SK-N-SH (cell line): ENCODE results near the gene DTX2. TPM values are rescaled to one million over a fixed set of nuclear protein-coding genes. Genes with fewer than 3 reads are reported as not detected.

Source experiments
- CTCF ChIA-PET: fragments of 300-600, 350-600 bp; formaldehyde crosslinking; extraction: SDS; loops from one replicate; lab custom pipeline; 2021; lab: Yijun Ruan, JAX
- POLR2A ChIA-PET: fragments of 350-600 bp; sonication (Branson Sonifier 250); formaldehyde crosslinking; extraction: SDS; loops from one replicate; lab custom pipeline; 2020; ENCODE audit warnings: antibody characterized with exemption, inconsistent platforms; lab: Yijun Ruan, JAX
- DNase-seq: peaks from one replicate; pipeline ENCODE4 v3.0.0; 2012
- H2AFZ ChIP-seq: fragments of 200-600 bp; sonication (generic); 2 replicates; pipeline ENCODE4 v1.8.1; 2016; ENCODE audit warnings: antibody characterized with exemption, mild to moderate bottlenecking, low read depth
- H3F3A ChIP-seq: fragments of 200-600 bp; sonication (generic); replicated peaks from 2 replicates; pipeline ENCODE3; 2016; ENCODE audit warnings: antibody characterized with exemption, mild to moderate bottlenecking; ENCODE audit not compliant: insufficient read depth
- H3K27ac ChIP-seq, 2 experiments: fragments of 200-500 bp in 1 of 2; fragments of 200-600 bp in 1 of 2; sonication (Bioruptor generic) in 1 of 2; sonication (generic), shearing (Covaris generic) in 1 of 2; 2 replicates each; pipeline versions ENCODE4 v1.5.1 to v1.6.1; 2014 to 2016; ENCODE audit warnings: low read depth in 2 of 2, inconsistent platforms in 1 of 2, low read length in 1 of 2, mild to moderate bottlenecking in 1 of 2, mixed read lengths in 1 of 2
- H3K27me3 ChIP-seq: fragments of 200-600 bp; sonication (generic), shearing (Covaris generic); 2 replicates; pipeline ENCODE4 v1.6.1; 2016; ENCODE audit warnings: mixed run types; ENCODE audit not compliant: insufficient read depth
- H3K36me3 ChIP-seq, 2 experiments: fragments of 200-500 bp in 1 of 2; fragments of 200-600 bp in 1 of 2; sonication (Bioruptor generic) in 1 of 2; sonication (generic) in 1 of 2; replicated peaks in 1 of 2; 2 replicates each; pipeline versions ENCODE3 to v1.5.1; 2014 to 2016; ENCODE audit warnings: low read length in 1 of 2, mild to moderate bottlenecking in 1 of 2; ENCODE audit not compliant: insufficient read depth in 2 of 2, control insufficient read depth in 1 of 2
- H3K4me1 ChIP-seq, 2 experiments: fragments of 200-500 bp in 1 of 2; fragments of 200-600 bp in 1 of 2; sonication (Bioruptor generic) in 1 of 2; sonication (generic), shearing (Covaris generic) in 1 of 2; 2 replicates each; pipeline versions ENCODE4 v1.5.1 to v1.6.1; 2014 to 2016; ENCODE audit warnings: low read depth in 1 of 2, low read length in 1 of 2, mixed run types in 1 of 2; ENCODE audit not compliant: insufficient read depth in 2 of 2, control insufficient read depth in 1 of 2
- H3K4me2 ChIP-seq: fragments of 200-600 bp; sonication (generic), shearing (Covaris generic); 2 replicates; pipeline ENCODE4 v1.6.1; 2017; ENCODE audit warnings: mixed run types
- H3K4me3 ChIP-seq, 2 experiments: fragments of 200-500 bp in 1 of 2; fragments of 200-600 bp in 1 of 2; sonication (Bioruptor generic) in 1 of 2; sonication (generic), shearing (Covaris generic) in 1 of 2; 2 replicates each; pipeline versions ENCODE4 v1.5.1 to v1.8.1; 2014 to 2016; ENCODE audit warnings: low read depth in 2 of 2, inconsistent platforms in 1 of 2, low read length in 1 of 2, mild to moderate bottlenecking in 1 of 2, mixed read lengths in 1 of 2, moderate library complexity in 1 of 2
- H3K79me2 ChIP-seq: fragments of 200-600 bp; sonication (generic); 2 replicates; pipeline ENCODE4 v1.8.1; 2017; ENCODE audit warnings: mild to moderate bottlenecking; ENCODE audit not compliant: insufficient read depth
- H3K9ac ChIP-seq: fragments of 200-600 bp; sonication (generic); 2 replicates; pipeline ENCODE4 v1.6.1; 2017; ENCODE audit warnings: mixed run types
- H3K9me2 ChIP-seq: fragments of 200-600 bp; sonication (generic); 2 replicates; pipeline ENCODE4 v1.6.1; 2017; ENCODE audit warnings: mixed run types
- H3K9me3 ChIP-seq: fragments of 200-600 bp; sonication (generic); 2 replicates; pipeline ENCODE4 v1.6.1; 2017; ENCODE audit warnings: mixed run types, mild to moderate bottlenecking, moderate library complexity
- H4K20me1 ChIP-seq: fragments of 200-600 bp; sonication (generic); 2 replicates; pipeline ENCODE4 v1.6.1; 2017; ENCODE audit warnings: mild to moderate bottlenecking, mixed run types; ENCODE audit not compliant: insufficient read depth
- CHD2 ChIP-seq: fragments of 150-350 bp; IDR thresholded peaks from 2 replicates; pipeline ENCODE4 v1.6.1; 2018; ENCODE audit warnings: low read length; ENCODE audit not compliant: partially characterized antibody
- CTCF ChIP-seq: fragments of 200-600 bp; sonication (generic); IDR thresholded peaks from 2 replicates; pipeline ENCODE4 v1.6.1; 2017; ENCODE audit warnings: antibody characterized with exemption, mild to moderate bottlenecking, moderate library complexity
- ELF1 ChIP-seq: IDR thresholded peaks from 2 replicates; pipeline ENCODE4 v1.4.0; 2012
- EP300 ChIP-seq, 2 experiments: IDR thresholded peaks; 2 replicates each; pipeline versions ENCODE4 v1.4.0 to v1.6.1; 2012; ENCODE audit warnings: borderline replicate concordance in 1 of 2, low read depth in 1 of 2, low read length in 1 of 2
- EZH2phosphoT487 ChIP-seq: fragments of 200-600 bp; sonication (generic); IDR thresholded peaks from 2 replicates; pipeline ENCODE4 v1.6.1; 2017; ENCODE audit warnings: low read depth, mixed run types, mild to moderate bottlenecking, antibody characterized with exemption, moderate library complexity, borderline replicate concordance
- FOXJ3 ChIP-seq: sonication (generic); formaldehyde crosslinking; IDR thresholded peaks from 2 replicates; pipeline ENCODE4 v1.5.1; 2020; ENCODE audit warnings: mild to moderate bottlenecking, missing genetic modification reagents
- FOXM1 ChIP-seq: IDR thresholded peaks from 2 replicates; pipeline ENCODE4 v1.4.0; 2012; ENCODE audit warnings: low read depth, mild to moderate bottlenecking
- GATA2 ChIP-seq: sonication (generic); formaldehyde crosslinking; IDR thresholded peaks from 2 replicates; pipeline ENCODE4 v1.5.0; 2020; ENCODE audit warnings: mild to moderate bottlenecking, missing genetic modification reagents
- IRF3 ChIP-seq: fragments of 150-350 bp; IDR thresholded peaks from 2 replicates; pipeline ENCODE4 v1.6.1; 2016; ENCODE audit warnings: mild to moderate bottlenecking, low read depth, low read length
- MAX ChIP-seq: IDR thresholded peaks from 2 replicates; pipeline ENCODE4 v1.4.0; 2012; ENCODE audit warnings: low read depth
- MXI1 ChIP-seq: IDR thresholded peaks from 2 replicates; pipeline ENCODE4 v1.6.1; 2012; ENCODE audit warnings: mild to moderate bottlenecking, low read depth, low read length, improper control_type of control experiment
- NRF1 ChIP-seq: IDR thresholded peaks from 2 replicates; pipeline ENCODE4 v1.6.1; 2012; ENCODE audit warnings: low read depth, mild to moderate bottlenecking, low read length
- PBX3 ChIP-seq: IDR thresholded peaks from 2 replicates; pipeline ENCODE4; 2012
- RAD21 ChIP-seq: IDR thresholded peaks from 2 replicates; pipeline ENCODE4 v1.6.1; 2012; ENCODE audit warnings: mild to moderate bottlenecking, low read length
- RFX5 ChIP-seq: IDR thresholded peaks from 2 replicates; pipeline ENCODE4 v1.6.1; 2012; ENCODE audit warnings: mild to moderate bottlenecking, improper control_type of control experiment, low read length
- RXRA ChIP-seq: IDR thresholded peaks from 2 replicates; pipeline ENCODE4 v1.4.0; 2012; ENCODE audit warnings: low read depth, mild to moderate bottlenecking, borderline replicate concordance
- SMC3 ChIP-seq: IDR thresholded peaks from 2 replicates; pipeline ENCODE4 v1.6.1; 2012; ENCODE audit warnings: low read depth, low read length, improper control_type of control experiment
- TCF12 ChIP-seq: IDR thresholded peaks from 2 replicates; pipeline ENCODE4 v1.4.0; 2012
- USF1 ChIP-seq: IDR thresholded peaks from 2 replicates; pipeline ENCODE4 v1.4.0; 2012; ENCODE audit warnings: low read depth, borderline replicate concordance
- USF2 ChIP-seq: fragments of 150-350 bp; IDR thresholded peaks from 2 replicates; pipeline ENCODE4 v1.6.1; 2017; ENCODE audit warnings: antibody characterized with exemption, low read length, low read depth, borderline replicate concordance
- WGBS: methylation state at CpG from one replicate; pipeline ENCODE4 v1.1.6; 2017; ENCODE audit warnings: low lambda C conversion rate; 5-methylcytosine and 5-hydroxymethylcytosine counted together
- polyA plus RNA-seq, 3 experiments: library from polyadenylated mRNA; depleted of rRNA; stranded (reverse); fragments of >200 nt; gene quantifications; 2 replicates each; pipeline ENCODE4 v1.2.3, GENCODE V29; 2012

The DTX2 gene
- polyA plus RNA-seq, 1 of the 3 experiments (the other 2 are of a cell fraction) = 7.6 TPM

- Histone ChIP-seq H3K79me2 (no peaks in the 10 kb centered on the region), H3K9ac (no peak overlapping the region), H3K9me2 (no peaks in the 10 kb centered on the region), H4K20me1 (no peaks in the 10 kb centered on the region), H2AFZ (no peak overlapping the region), H3K4me3 (no peak overlapping the region), H3K27me3 (no peaks in the 10 kb centered on the region), H3K36me3 (no peaks in the 10 kb centered on the region), H3K4me2 (no peak overlapping the region)
- DNase-seq = no peak
- ChIA-PET CTCF (no interaction called here), POLR2A (no interaction called here)
- 90% methylated on average over 13 of the region's 13 CpGs for WGBS
- TF ChIP-seq EZH2phosphoT487 (no peak), ELF1 (no peak), CHD2 (no peak), NRF1 (no peak)
- TF ChIP-seq, all 33 proteins: peak for 0
- H3K4me1 ChIP-seq = no peaks in the 10 kb centered on the region
- no peak overlapping the region for H3K27ac ChIP-seq
- H3K9me3 ChIP-seq = no peaks in the 10 kb centered on the region
- H3F3A ChIP-seq = no peaks in the 10 kb centered on the region
These were observed 33.2 kb upstream of the DTX2 start for GRCh38 chr7:76428149-76428823.

- no peaks in the 10 kb centered on the region for H4K20me1 ChIP-seq
- no peaks in the 10 kb centered on the region for H3K4me1 ChIP-seq
- no peaks in the 10 kb centered on the region for H3K9me2 ChIP-seq
- no peak for DNase-seq
- no peak overlapping the region for H2AFZ ChIP-seq
- ChIA-PET CTCF (no interaction called here), POLR2A (no interaction called here)
- no peaks in the 10 kb centered on the region for H3K27me3 ChIP-seq
- no peak overlapping the region for H3K9ac ChIP-seq
- no peak overlapping the region for H3K4me2 ChIP-seq
- WGBS = 89% methylated on average over 18 of the region's 18 CpGs
- no peaks in the 10 kb centered on the region for H3F3A ChIP-seq
- no peak overlapping the region for H3K27ac ChIP-seq
- H3K36me3 ChIP-seq = no peaks in the 10 kb centered on the region
- no peak overlapping the region for H3K4me3 ChIP-seq
- no peaks in the 10 kb centered on the region for H3K9me3 ChIP-seq
- H3K79me2 ChIP-seq = no peaks in the 10 kb centered on the region
- TF ChIP-seq FOXM1 (no peak), SMC3 (no peak), PBX3 (no peak), TCF12 (no peak), USF1 (no peak), GATA2 (no peak), EP300 (IDR thresholded peaks at IDR 0.05; ENCODE audit: borderline replicate concordance in 1 of 2, low read depth in 1 of 2, low read length in 1 of 2) (no peak), CTCF (no peak), IRF3 (no peak), RAD21 (no peak), RXRA (no peak), RFX5 (no peak), MXI1 (no peak), FOXJ3 (CRISPR knock-in tag) (no peak), MAX (no peak), CHD2 (no peak), USF2 (no peak)
These were observed 32.4 kb upstream of the DTX2 start for GRCh38 chr7:76428868-76429805.
